G401.6 (cell line): ENCODE data around the gene MTFP1.
"Not testable (repeated sequence)": the region's sequence is repeated elsewhere in the genome, so short reads cannot be mapped to it uniquely, and the experiment has no call there.

Experiments used
- FAIRE-seq: peaks from 2 replicates; lab custom pipeline; 2012; peaks lifted over from hg19 to GRCh38; lab: Jason Lieb, UNC

The MTFP1 gene

GRCh38 chr22:30455075-30455840 is 29.7 kb downstream of the MTFP1 start:
- FAIRE-seq = no peak

DNA sequence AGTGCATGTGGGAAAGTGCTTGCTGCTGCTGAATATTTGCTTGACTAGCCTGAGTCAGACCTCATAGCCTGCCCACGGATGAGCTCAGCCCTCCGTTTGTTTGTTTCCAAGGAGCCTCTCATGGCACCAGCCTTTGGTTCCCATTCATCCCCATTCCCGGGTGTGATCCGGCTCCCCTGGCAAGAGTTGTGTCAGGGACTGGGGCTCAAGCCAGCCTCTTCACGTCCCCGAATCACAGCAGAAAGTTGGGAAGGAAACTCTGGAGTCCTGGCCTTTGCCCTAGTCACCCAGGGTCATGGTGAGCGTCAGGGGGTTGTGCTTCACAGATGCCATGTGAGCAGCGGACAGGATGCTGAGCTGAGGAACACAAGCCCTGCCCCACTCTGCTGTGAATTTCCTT is 32.4 kb downstream of the MTFP1 start:
- FAIRE-seq = no peak

GRCh38 chr22:30459181-30460052 is 33.8 kb downstream of the MTFP1 start:
- no peak for FAIRE-seq

DNA sequence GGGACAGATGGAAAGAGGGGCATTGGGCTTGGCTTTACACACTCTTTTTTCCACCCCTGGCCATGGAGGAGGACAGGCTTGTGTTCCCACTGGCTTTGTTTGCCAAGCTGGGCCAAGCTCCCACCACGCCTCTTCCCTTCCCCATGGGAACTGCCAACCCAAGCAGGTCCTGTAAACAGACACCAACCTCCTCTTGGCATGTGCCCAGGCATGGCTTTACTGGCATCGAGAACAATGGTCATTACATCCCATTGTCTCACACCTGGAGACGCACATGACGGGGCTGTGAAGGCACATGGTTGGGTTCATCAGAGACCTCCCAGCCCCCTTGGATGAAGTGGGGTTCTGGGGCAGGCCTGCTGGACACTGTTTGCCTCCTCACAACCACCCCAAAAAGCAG is 34.6 kb downstream of the MTFP1 start:
- no peak for FAIRE-seq

DNA sequence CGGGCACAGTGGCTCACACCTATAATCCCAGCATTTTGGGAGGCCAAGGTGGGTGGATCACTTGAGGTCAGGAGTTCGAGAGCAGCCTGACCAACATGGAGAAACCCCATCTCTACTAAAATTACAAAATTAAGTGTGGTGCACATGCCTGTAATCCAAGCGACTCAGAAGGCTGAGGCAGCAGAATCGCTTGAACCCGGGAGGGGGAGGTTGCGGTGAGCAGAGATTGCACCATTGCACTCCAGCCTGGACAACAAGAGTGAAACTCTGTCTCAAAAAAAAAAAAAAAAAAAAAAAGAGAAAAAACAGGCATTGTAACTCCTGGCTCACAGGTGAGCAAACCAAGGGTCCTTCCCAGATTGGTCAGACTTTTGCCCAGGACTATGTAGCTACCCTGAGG is 35.0 kb downstream of the MTFP1 start:
- FAIRE-seq = not testable (repeated sequence)

DNA sequence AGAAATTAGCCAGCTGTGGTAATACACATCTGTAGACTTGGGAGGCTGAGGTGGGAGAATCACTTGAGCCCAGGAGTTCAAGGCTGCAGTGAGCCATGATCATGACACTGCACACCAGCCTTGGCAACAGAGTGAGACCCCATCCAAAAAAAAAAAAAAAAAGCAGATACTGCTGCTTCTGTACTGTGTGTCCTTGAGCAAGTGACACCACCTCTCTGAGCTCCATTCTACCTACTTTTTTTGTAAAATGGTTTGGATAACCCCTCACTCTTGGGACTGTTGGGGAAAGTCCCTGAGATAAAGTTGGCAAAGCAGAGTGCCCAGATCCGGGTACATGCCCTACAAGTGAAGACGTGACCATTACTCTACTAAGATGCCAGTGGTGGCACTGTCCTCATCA is 43.6 kb downstream of the MTFP1 start:
- no peak for FAIRE-seq

GRCh38 chr22:30470655-30471054 is 45.1 kb downstream of the MTFP1 start:
- FAIRE-seq = no peak

DNA sequence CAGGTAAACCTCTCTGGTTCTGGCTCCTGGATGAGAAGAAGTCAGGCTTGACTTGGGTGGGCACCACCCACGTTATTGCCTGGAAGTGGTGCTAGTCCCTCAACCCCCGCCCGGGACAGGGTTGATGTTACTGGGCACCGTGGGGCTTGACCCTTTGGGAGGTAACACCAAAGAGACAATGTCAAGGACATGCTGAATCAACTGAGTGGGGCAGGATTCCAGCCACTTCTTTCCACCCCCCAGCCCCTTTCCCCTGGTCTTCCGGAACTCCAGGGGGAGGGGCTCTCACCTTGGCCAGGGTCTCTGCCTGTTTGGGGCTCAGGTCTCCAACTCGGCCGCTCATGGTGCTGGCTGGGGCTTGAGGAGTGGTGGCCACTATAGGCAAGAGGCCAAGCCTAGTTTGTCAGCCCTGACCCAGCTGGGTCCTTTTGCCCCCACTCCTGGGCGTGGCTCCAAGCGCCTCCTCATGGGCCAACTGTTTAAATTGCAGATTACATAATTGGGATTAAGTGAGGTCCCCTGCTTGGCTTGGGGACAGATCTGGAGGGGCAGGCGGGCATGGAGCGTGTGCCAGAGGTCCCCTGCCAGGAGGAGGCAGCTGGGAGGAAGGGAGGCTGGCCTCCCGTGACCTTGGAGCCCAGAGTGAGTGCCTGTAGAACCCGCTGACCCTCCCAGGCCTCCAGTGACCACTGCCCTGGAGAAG is 46.2 kb downstream of the MTFP1 start, which contains the start of gene SEC14L3:
TSS of gene SEC14L3 (minus strand) at position 402 of the 703 bp plus-strand sequence. CDS start at position 343, 59 bp downstream.
- FAIRE-seq = no peak

DNA sequence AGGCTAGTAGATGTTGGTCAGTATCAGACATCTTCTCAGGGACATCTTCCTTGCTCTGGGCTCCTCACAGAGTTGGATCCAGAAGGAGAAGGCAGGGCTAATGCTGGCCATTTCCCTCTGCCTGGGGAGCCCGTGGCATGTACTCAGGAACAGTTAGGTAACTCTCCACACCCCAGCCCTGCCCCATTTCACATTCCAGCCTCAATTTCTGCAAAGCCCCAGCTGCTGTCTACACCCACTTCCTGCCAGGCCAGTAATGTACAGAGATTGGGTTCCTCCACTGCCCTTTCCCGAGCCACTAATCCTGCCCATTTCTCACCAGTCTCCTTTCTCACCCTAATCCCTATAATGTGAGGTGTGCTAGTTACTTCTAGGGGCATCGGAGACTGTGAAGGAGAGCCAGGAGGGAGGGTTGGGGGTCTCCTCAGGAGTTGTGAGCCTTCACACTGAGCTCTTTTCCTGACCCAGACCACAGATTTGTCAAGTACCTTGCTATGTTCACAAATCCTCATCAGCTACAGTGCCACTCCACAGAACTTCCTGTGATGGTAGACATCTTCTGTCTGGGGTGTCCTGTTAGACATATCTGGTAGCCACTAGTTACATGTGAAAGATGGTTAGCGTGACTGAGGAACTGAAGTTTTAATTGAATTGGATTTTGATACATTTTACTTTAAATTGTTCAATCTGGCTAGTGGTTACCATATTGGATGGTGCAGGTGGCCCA is 47.6 kb downstream of the MTFP1 start:
- FAIRE-seq = no peak

- no peak for FAIRE-seq
These were observed 48.6 kb downstream of the MTFP1 start for GRCh38 chr22:30474121-30474520.

DNA sequence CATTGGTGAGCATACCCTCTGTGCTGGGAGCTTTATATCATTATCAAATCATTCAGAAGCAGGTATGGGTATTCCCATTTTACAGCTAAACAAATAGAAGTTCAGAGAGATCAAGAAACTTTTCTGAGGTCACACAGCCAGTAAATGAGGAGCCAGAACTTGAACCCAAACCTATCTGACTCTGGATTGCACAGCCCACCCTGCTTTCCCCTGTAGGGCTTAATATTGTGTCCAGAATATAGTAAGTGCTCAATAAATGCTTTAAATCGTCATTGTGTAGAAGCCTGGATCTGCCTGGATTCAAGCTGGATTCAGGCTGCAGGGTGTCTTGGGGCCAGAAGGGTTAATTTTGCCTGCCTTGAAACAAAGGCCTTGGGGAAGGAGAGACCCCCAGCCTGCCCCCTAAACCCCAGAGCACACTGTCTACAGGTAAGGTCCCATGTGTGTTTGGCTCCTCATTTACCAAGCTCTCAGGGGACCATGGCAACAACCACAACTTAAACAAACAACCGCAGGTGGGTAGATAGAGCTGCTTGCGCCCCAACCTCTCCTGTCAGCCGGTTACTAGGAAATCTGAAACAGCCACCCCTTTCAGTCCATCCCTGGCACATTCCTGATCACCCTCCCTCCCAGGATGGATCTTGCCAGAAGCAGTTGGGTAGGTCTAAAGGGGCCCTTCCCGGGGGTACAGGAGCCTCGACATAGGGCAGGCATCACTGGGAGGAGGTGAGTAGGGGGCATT is 49.3 kb downstream of the MTFP1 start:
- FAIRE-seq = no peak
